A549 (cell line): ENCODE measurements around the gene SLC35E1. TPM values are rescaled to one million over a fixed set of nuclear protein-coding genes. Genes with fewer than 3 reads are reported as not detected.
A peak's percentile ranks its signal among the peaks of the same experiment; 100 is the strongest.

Experiments
- ATAC-seq, 2 experiments: fragments of 200-7000 bp in 1 of 2; fragments of >200 bp in 1 of 2; cut with Nextera tagmentation in 1 of 2; cut with Tn5 transposase in 1 of 2; 3 replicates each; pipeline versions ENCODE4 v1.8.0 to v1.9.1; 2018 to 2020; ENCODE audit warnings: mild to moderate bottlenecking in 1 of 2, moderate library complexity in 1 of 2
- CTCF ChIA-PET: fragments of 300-600 bp; sonication (Branson Sonifier 250); formaldehyde crosslinking; extraction: SDS; loops from one replicate; lab custom pipeline; 2021; ENCODE audit warnings: antibody characterized with exemption, inconsistent platforms; lab: Yijun Ruan, JAX
- POLR2A ChIA-PET: fragments of 350-600 bp; formaldehyde crosslinking; extraction: SDS; loops from one replicate; lab custom pipeline; 2021; ENCODE audit warnings: antibody characterized with exemption, inconsistent platforms; lab: Yijun Ruan, JAX
- DNase-seq, 2 experiments: peaks; one replicate each; pipeline versions ENCODE4 v3.0.0 to v3.0.0-alpha.2; 2011 to 2016; ENCODE audit warnings: low read depth in 1 of 2, low spot score in 1 of 2
- FAIRE-seq: peaks from 2 replicates; lab custom pipeline; 2011; peaks lifted over from hg19 to GRCh38; lab: Jason Lieb, UNC
- H3K27ac ChIP-seq, 2 experiments: fragments of >200 bp; sonication (Bioruptor Twin); formaldehyde crosslinking; 3 replicates each; pipeline ENCODE4 v1.5.1; 2016 to 2017
- H3K4me1 ChIP-seq: fragments of >200 bp; sonication (Bioruptor Twin); formaldehyde crosslinking; 3 replicates; pipeline ENCODE4 v1.6.1; 2016
- H3K4me2 ChIP-seq: fragments of >200 bp; sonication (Bioruptor Twin); formaldehyde crosslinking; 3 replicates; pipeline ENCODE4 v1.6.1; 2016
- H3K4me3 ChIP-seq: fragments of >200 bp; sonication (Bioruptor Twin); formaldehyde crosslinking; 3 replicates; pipeline ENCODE4 v1.5.1; 2016
- H3K9me3 ChIP-seq: fragments of >200 bp; sonication (Bioruptor Twin); formaldehyde crosslinking; 3 replicates; pipeline ENCODE4 v1.6.1; 2016
- BCL3 ChIP-seq: fragments of >200 bp; sonication (Bioruptor Twin); formaldehyde crosslinking; IDR thresholded peaks from 3 replicates; pipeline ENCODE4 v1.6.1; 2016
- CHD2 ChIP-seq: fragments of 150-350 bp; IDR thresholded peaks from 2 replicates; pipeline ENCODE4 v1.6.1; 2014; ENCODE audit warnings: low read length; ENCODE audit not compliant: partially characterized antibody
- E2F6 ChIP-seq: IDR thresholded peaks from 2 replicates; pipeline ENCODE4 v1.6.1; 2012; ENCODE audit warnings: low read depth, borderline replicate concordance
- ELK1 ChIP-seq: fragments of 150-350 bp; IDR thresholded peaks from 2 replicates; pipeline ENCODE4 v1.6.1; 2014; ENCODE audit warnings: low read depth, mild to moderate bottlenecking, low read length
- GATA3 ChIP-seq: IDR thresholded peaks from 2 replicates; pipeline ENCODE4 v1.6.1; 2012; ENCODE audit warnings: borderline replicate concordance
- HEYL ChIP-seq: fragments of 250-450 bp; sonication (Bioruptor Pico); IDR thresholded peaks from 2 replicates; pipeline ENCODE4 v1.8.0; 2021; ENCODE audit warnings: mild to moderate bottlenecking, moderate library complexity
- HOXB5 ChIP-seq: fragments of 250-450 bp; sonication (Bioruptor Pico); IDR thresholded peaks from 2 replicates; pipeline ENCODE4 v1.5.0; 2020; ENCODE audit warnings: mild to moderate bottlenecking, moderate library complexity
- JUN ChIP-seq, 2 experiments: fragments of >200 bp; sonication (Bioruptor Twin); formaldehyde crosslinking; IDR thresholded peaks; 2 replicates in 1 of 2; 3 replicates in 1 of 2; pipeline ENCODE4 v1.6.1; 2016 to 2017
- MAX ChIP-seq: IDR thresholded peaks from 2 replicates; pipeline ENCODE4 v1.6.1; 2012
- PBX3 ChIP-seq: IDR thresholded peaks from 2 replicates; pipeline ENCODE4 v1.6.1; 2012
- PHF8 ChIP-seq: fragments of 200-600 bp; sonication (generic); IDR thresholded peaks from 2 replicates; pipeline ENCODE4 v1.6.1; 2016; ENCODE audit warnings: low read depth, mild to moderate bottlenecking, antibody characterized with exemption, moderate library complexity, borderline replicate concordance
- POLR2A ChIP-seq: IDR thresholded peaks from 2 replicates; pipeline ENCODE4 v1.6.1; 2012; ENCODE audit warnings: mild to moderate bottlenecking, low read length
- REST ChIP-seq: fragments of 200-600 bp; sonication (generic); IDR thresholded peaks from 2 replicates; pipeline ENCODE4 v1.6.1; 2016; ENCODE audit warnings: antibody characterized with exemption, mild to moderate bottlenecking, moderate library complexity
- RNF2 ChIP-seq: fragments of 200-600 bp; sonication (generic); IDR thresholded peaks from 2 replicates; pipeline ENCODE4 v1.6.1; 2016; ENCODE audit warnings: low read depth, mild to moderate bottlenecking, antibody characterized with exemption, moderate library complexity, borderline replicate concordance
- SREBF2 ChIP-seq: fragments of 450-650 bp; IDR thresholded peaks from 2 replicates; pipeline ENCODE4 v1.6.1; 2014; ENCODE audit warnings: mild to moderate bottlenecking, moderate library complexity
- ZSCAN20 ChIP-seq: fragments of 250-450 bp; sonication (Bioruptor Pico); IDR thresholded peaks from 2 replicates; pipeline ENCODE4 v1.8.0; 2022; ENCODE audit warnings: mild to moderate bottlenecking, moderate library complexity
- WGBS: methylation state at CpG from one replicate; pipeline ENCODE4 v1.1.6; 2017; ENCODE audit errors: missing lambda C conversion rate; 5-methylcytosine and 5-hydroxymethylcytosine counted together
- polyA plus RNA-seq, 4 experiments: library from polyadenylated mRNA; depleted of rRNA in 3 of 4; stranded (reverse); fragments of >200 nt; fragmentation: RNase III in 1 of 4; extraction: RNeasy Plus Mini Kit Qiagen cat#74134 plus additional on column Dnase treatment in 1 of 4; gene quantifications; 2 replicates in 3 of 4; 3 replicates in 1 of 4; pipeline ENCODE4 v1.2.3, GENCODE V29; 2011 to 2017

SLC35E1 gene
- polyA plus RNA-seq, 2 of the 4 experiments (the other 2 are of a cell fraction), result 17.2 to 25.1 TPM

- DNase-seq (no peak), FAIRE-seq (no peak), ATAC-seq (peak in 1 of 2 experiments; percentile 40; a peak in 2 of 6 replicates)
- Histone ChIP-seq H3K4me1 (peaks cover 12% of the 10 kb centered on the region), H3K9me3 (no peaks in the 10 kb centered on the region), H3K4me3 (peak overlapping the region; percentile 82), H3K27ac (peak overlapping the region; percentile 95 to 98), H3K4me2 (peak overlapping the region; percentile 79)
- 10% methylated on average over 12 of the region's 15 CpGs for WGBS
- ChIA-PET CTCF (interaction anchor here (0.6 to 1.1 kb wide), 3 partner anchors 11 to 17 kb away, joined by 3 to 5 read pairs (median 4); no protein-coding TSS in a partner anchor), POLR2A (interaction anchor here (0.9 to 1.1 kb wide), 3 partner anchors 20 to 85 kb away, joined by 3 read pairs; partner anchors contain the start of gene MED26)
- TF ChIP-seq PBX3, result no peak
- TF ChIP-seq PHF8, result 0 out of 2 replicates have a peak, but pooled peaks have one; percentile 9
These were observed 29.2 kb downstream of the SLC35E1 start for GRCh38 chr19:16542910-16543472.

- POLR2A ChIA-PET, result interaction anchor here (0.5 to 1.1 kb wide), 4 partner anchors 10 to 86 kb away, joined by 3 read pairs; partner anchors contain the start of gene MED26
- peak; percentile 74 for TF ChIP-seq MAX
- no peak for TF ChIP-seq HEYL (CRISPR knock-in tag)
- TF ChIP-seq ELK1, result 0 out of 2 replicates have a peak, but pooled peaks have one; percentile 25
- TF ChIP-seq POLR2A, result peak; percentile 73
- TF ChIP-seq E2F6, result peak; percentile 84
- TF ChIP-seq REST, result peak; percentile 46
- no peak for TF ChIP-seq RNF2
- TF ChIP-seq ZSCAN20 (CRISPR knock-in tag), result no peak
- TF ChIP-seq PHF8, result peak; percentile 45; the same call in 1 of the 2 replicates
- TF ChIP-seq GATA3, result 0 out of 2 replicates have a peak, but pooled peaks have one; percentile 14
- TF ChIP-seq HOXB5 (CRISPR knock-in tag), result no peak
- TF ChIP-seq JUN (IDR thresholded peaks at IDR 0.05), result peak; percentile 57 to 84; a peak in 4 of 5 replicates
- TF ChIP-seq BCL3, result peak; percentile 79; the same call in 2 of the 3 replicates
- TF ChIP-seq CHD2, result peak; percentile 62
- TF ChIP-seq SREBF2, result no peak
- peak within 1 kb of the TSS; percentile 95 to 98 for H3K27ac ChIP-seq
- WGBS, result under 1% methylated on average over 29 of the region's 108 CpGs
- H3K9me3 ChIP-seq, result no peaks in the 10 kb centered on the region
- H3K4me3 ChIP-seq, result peak within 1 kb of the TSS; percentile 82
- CTCF ChIA-PET, result interaction anchor here (0.5 to 1.1 kb wide), 3 partner anchors 12 to 216 kb away, joined by 3 to 5 read pairs (median 3); no protein-coding TSS in a partner anchor
- peak; percentile 67 to 90 for DNase-seq
- peak within 1 kb of the TSS; percentile 89 for H3K4me2 ChIP-seq
- no peak for FAIRE-seq
- peaks cover 12% of the 10 kb centered on the region for H3K4me1 ChIP-seq
- peak; percentile 89 for ATAC-seq
These were observed 29.9 kb downstream of the SLC35E1 start, which contains the start of gene CHERP for GRCh38 chr19:16542045-16542909. TSS of gene CHERP (minus strand) at chr19:16542437. CDS start at chr19:16542378, 59 bp downstream.
